NCI-H1694 (cell line): ENCODE data around the gene MS4A4A.

Experiments used
- DNase-seq: peaks from one replicate; lab custom pipeline; 2025; lab: John Stamatoyannopoulos, UW

The MS4A4A gene

GRCh38 chr11:60303661-60304060 lies 23.2 kb downstream of the MS4A4A start:
- no peak for DNase-seq

GRCh38 chr11:60305906-60306619 lies 25.6 kb downstream of the MS4A4A start:
- DNase-seq, result no peak

GRCh38 chr11:60307507-60308195 lies 27.2 kb downstream of the MS4A4A start:
- no peak for DNase-seq

- no peak for DNase-seq
These were observed 30.0 kb downstream of the MS4A4A start for GRCh38 chr11:60310407-60310998.

GRCh38 chr11:60314635-60315321 lies 34.3 kb downstream of the MS4A4A start:
- no peak for DNase-seq

GRCh38 chr11:60315871-60316270 lies 35.4 kb downstream of the MS4A4A start:
- no peak for DNase-seq

GRCh38 chr11:60316317-60316716 lies 35.9 kb downstream of the MS4A4A start:
- no peak for DNase-seq

- no peak for DNase-seq
These were observed 38.3 kb downstream of the MS4A4A start for GRCh38 chr11:60318726-60319125.

GRCh38 chr11:60321051-60321450 lies 40.6 kb downstream of the MS4A4A start:
- DNase-seq, result no peak

GRCh38 chr11:60326955-60327354 lies 46.5 kb downstream of the MS4A4A start, which contains the start of gene MS4A6E:
TSS of gene MS4A6E (plus strand) at chr11:60327255. CDS start at chr11:60334896, 7,641 bp downstream.
- no peak for DNase-seq

- no peak for DNase-seq
These were observed 48.0 kb downstream of the MS4A4A start for GRCh38 chr11:60328460-60328859.

- no peak for DNase-seq
These were observed 52.4 kb downstream of the MS4A4A start for GRCh38 chr11:60332846-60333245.

GRCh38 chr11:60334005-60334620 lies 53.6 kb downstream of the MS4A4A start:
- no peak for DNase-seq

GRCh38 chr11:60336767-60337391 lies 56.4 kb downstream of the MS4A4A start:
- DNase-seq, result no peak

GRCh38 chr11:60338053-60338452 lies 57.6 kb downstream of the MS4A4A start:
- no peak for DNase-seq

GRCh38 chr11:60339356-60339755 lies 58.9 kb downstream of the MS4A4A start:
- DNase-seq, result no peak

GRCh38 chr11:60343094-60343704 lies 62.7 kb downstream of the MS4A4A start:
- DNase-seq, result no peak

- DNase-seq, result no peak
These were observed 63.7 kb downstream of the MS4A4A start for GRCh38 chr11:60344146-60344545.

GRCh38 chr11:60345489-60345888 lies 65.0 kb downstream of the MS4A4A start:
- no peak for DNase-seq

- DNase-seq, result no peak
These were observed 66.8 kb downstream of the MS4A4A start for GRCh38 chr11:60347084-60347797.

GRCh38 chr11:60348116-60348515 lies 67.7 kb downstream of the MS4A4A start:
- DNase-seq, result no peak
